Measurements from ENCODE around the gene FOXO3. TPM values are rescaled to one million over a fixed set of nuclear protein-coding genes. Genes with fewer than 3 reads are reported as not detected.

The FOXO3 gene
- total and polyA plus RNA-seq, 2 of the 13 experiments (the other 11 are each of a cell fraction or from before 2014, with no cell fraction given) = 16.0 to 22.5 TPM

DNA sequence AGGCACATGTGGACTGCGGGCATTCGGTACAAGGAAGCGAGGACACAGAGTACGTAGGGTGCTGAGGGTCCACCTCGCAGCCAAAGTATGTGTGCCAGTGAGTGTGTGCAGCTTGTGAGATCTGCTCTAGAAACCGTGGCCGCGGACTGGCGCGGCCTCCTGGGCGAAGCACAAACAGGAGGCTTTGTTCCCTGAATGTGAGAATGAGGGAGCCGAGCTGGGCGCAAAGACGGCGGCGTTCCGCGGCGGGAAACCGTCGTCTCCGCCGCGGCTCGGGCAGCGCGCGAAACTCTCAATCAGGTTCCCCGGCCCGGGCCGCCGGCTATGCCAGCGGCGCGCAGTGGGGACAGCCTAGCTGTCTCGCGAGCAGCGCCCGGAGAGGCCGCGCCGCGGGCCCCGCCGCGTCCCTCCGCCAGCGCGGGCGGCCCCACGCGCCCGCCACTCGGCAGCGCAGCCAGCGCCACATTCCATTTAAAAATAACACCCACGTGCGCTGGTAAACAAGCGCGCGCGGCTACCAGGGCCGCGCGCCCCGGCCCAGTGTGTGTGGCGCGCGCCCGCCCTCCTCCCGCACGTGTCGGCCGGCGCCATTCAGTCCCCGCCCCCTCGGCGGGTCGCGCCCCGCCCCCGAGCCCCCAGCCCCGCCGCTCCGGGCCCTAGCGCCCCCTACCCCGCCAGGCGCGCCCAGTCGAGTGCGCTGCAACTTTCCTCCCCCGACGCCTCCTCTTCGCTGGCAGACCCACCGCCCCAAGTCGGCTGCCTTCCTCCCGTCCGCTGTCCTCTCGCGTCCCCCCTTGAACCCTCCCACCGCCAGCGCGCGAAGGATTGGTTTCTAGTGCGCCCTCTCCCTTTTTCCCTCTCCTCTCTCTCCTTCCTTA is 3.0 kb upstream of the FOXO3 start (continued):
- no peak; the same call in 1 of the 2 replicates for TF ChIP-seq GABPB1 (CRISPR knock-in tag; IDR thresholded peaks at IDR 0.05)
- peak; percentile 45; the same call in 1 of the 2 replicates for TF ChIP-seq SP4 (CRISPR knock-in tag; IDR thresholded peaks at IDR 0.05)
- TF ChIP-seq, protein P1, sequence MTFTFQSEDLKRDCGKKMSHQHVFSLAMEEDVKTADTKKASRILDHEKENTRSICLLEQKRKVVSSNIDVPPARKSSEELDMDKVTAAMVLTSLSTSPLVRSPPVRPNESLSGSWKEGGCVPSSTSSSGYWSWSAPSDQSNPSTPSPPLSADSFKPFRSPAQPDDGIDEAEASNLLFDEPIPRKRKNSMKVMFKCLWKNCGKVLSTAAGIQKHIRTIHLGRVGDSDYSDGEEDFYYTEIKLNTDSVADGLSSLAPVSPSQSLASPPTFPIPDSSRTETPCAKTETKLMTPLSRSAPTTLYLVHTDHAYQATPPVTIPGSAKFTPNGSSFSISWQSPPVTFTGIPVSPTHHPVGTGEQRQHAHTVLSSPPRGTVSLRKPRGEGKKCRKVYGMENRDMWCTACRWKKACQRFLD (CRISPR knock-in tag; IDR thresholded peaks at IDR 0.05; ENCODE audit: borderline replicate concordance) = no peak
- TF ChIP-seq KDM5B (CRISPR knock-in tag; IDR thresholded peaks at IDR 0.05; ENCODE audit: borderline replicate concordance) = peak; percentile 49; the same call in 1 of the 2 replicates
- TF ChIP-seq AHR (CRISPR knock-in tag; IDR thresholded peaks at IDR 0.05) = no peak
- TF ChIP-seq, protein P2, sequence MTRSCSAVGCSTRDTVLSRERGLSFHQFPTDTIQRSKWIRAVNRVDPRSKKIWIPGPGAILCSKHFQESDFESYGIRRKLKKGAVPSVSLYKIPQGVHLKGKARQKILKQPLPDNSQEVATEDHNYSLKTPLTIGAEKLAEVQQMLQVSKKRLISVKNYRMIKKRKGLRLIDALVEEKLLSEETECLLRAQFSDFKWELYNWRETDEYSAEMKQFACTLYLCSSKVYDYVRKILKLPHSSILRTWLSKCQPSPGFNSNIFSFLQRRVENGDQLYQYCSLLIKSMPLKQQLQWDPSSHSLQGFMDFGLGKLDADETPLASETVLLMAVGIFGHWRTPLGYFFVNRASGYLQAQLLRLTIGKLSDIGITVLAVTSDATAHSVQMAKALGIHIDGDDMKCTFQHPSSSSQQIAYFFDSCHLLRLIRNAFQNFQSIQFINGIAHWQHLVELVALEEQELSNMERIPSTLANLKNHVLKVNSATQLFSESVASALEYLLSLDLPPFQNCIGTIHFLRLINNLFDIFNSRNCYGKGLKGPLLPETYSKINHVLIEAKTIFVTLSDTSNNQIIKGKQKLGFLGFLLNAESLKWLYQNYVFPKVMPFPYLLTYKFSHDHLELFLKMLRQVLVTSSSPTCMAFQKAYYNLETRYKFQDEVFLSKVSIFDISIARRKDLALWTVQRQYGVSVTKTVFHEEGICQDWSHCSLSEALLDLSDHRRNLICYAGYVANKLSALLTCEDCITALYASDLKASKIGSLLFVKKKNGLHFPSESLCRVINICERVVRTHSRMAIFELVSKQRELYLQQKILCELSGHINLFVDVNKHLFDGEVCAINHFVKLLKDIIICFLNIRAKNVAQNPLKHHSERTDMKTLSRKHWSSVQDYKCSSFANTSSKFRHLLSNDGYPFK (CRISPR knock-in tag; IDR thresholded peaks at IDR 0.05; ENCODE audit: borderline replicate concordance) = no peak
- peak; percentile 67 for TF ChIP-seq ASH2L (IDR thresholded peaks at IDR 0.05; ENCODE audit: insufficient read length, low read depth, low read length)
- peak; percentile 52 for TF ChIP-seq PHF8 (CRISPR knock-in tag; IDR thresholded peaks at IDR 0.05)
- no peak for TF ChIP-seq MIXL1 (CRISPR knock-in tag; IDR thresholded peaks at IDR 0.05)
- no peak for TF ChIP-seq PPARG (CRISPR knock-in tag; conservative IDR thresholded peaks at IDR 0.05)
- no peak for TF ChIP-seq SP140L (CRISPR knock-in tag; IDR thresholded peaks at IDR 0.05; ENCODE audit: borderline replicate concordance)
- TF ChIP-seq ZNF260 (CRISPR knock-in tag; IDR thresholded peaks at IDR 0.05; ENCODE audit: borderline replicate concordance, low read depth) = no peak
- no peak for TF ChIP-seq MED13 (CRISPR knock-in tag; IDR thresholded peaks at IDR 0.05)
- no peak for TF ChIP-seq ZNF232 (CRISPR knock-in tag; IDR thresholded peaks at IDR 0.05; ENCODE audit: borderline replicate concordance)
- TF ChIP-seq, protein P3, sequence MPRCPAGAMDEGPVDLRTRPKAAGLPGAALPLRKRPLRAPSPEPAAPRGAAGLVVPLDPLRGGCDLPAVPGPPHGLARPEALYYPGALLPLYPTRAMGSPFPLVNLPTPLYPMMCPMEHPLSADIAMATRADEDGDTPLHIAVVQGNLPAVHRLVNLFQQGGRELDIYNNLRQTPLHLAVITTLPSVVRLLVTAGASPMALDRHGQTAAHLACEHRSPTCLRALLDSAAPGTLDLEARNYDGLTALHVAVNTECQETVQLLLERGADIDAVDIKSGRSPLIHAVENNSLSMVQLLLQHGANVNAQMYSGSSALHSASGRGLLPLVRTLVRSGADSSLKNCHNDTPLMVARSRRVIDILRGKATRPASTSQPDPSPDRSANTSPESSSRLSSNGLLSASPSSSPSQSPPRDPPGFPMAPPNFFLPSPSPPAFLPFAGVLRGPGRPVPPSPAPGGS (CRISPR knock-in tag; IDR thresholded peaks at IDR 0.05) = 0 out of 2 replicates have a peak, but pooled peaks have one; percentile 53
- TF ChIP-seq NR3C1 (CRISPR knock-in tag; IDR thresholded peaks at IDR 0.05) = no peak
- TF ChIP-seq ZSCAN20 (CRISPR knock-in tag; IDR thresholded peaks at IDR 0.05; ENCODE audit: borderline replicate concordance) = no peak
- TF ChIP-seq SRSF4 (IDR thresholded peaks at IDR 0.05; ENCODE audit: low read depth, low read length, poor library complexity, severe bottlenecking) = no peak
- TF ChIP-seq ZMYM2 (CRISPR knock-in tag; IDR thresholded peaks at IDR 0.05) = no peak
- TF ChIP-seq ZNF792 (CRISPR knock-in tag; IDR thresholded peaks at IDR 0.05) = no peak
- TF ChIP-seq, protein P4, sequence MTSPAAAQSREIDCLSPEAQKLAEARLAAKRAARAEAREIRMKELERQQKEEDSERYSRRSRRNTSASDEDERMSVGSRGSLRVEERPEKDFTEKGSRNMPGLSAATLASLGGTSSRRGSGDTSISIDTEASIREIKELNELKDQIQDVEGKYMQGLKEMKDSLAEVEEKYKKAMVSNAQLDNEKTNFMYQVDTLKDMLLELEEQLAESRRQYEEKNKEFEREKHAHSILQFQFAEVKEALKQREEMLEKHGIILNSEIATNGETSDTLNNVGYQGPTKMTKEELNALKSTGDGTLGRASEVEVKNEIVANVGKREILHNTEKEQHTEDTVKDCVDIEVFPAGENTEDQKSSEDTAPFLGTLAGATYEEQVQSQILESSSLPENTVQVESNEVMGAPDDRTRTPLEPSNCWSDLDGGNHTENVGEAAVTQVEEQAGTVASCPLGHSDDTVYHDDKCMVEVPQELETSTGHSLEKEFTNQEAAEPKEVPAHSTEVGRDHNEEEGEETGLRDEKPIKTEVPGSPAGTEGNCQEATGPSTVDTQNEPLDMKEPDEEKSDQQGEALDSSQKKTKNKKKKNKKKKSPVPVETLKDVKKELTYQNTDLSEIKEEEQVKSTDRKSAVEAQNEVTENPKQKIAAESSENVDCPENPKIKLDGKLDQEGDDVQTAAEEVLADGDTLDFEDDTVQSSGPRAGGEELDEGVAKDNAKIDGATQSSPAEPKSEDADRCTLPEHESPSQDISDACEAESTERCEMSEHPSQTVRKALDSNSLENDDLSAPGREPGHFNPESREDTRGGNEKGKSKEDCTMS (CRISPR knock-in tag; conservative IDR thresholded peaks at IDR 0.05) = no peak
